ENCODE data around the gene PCDH9.
"Not testable (repeated sequence)": the region's sequence is repeated elsewhere in the genome, so short reads cannot be mapped to it uniquely, and the experiment has no call there.

PCDH9 gene

GRCh38 chr13:66886264-66886663 is 343.9 kb downstream of the PCDH9 start:
- no peak for DNase-seq

DNA sequence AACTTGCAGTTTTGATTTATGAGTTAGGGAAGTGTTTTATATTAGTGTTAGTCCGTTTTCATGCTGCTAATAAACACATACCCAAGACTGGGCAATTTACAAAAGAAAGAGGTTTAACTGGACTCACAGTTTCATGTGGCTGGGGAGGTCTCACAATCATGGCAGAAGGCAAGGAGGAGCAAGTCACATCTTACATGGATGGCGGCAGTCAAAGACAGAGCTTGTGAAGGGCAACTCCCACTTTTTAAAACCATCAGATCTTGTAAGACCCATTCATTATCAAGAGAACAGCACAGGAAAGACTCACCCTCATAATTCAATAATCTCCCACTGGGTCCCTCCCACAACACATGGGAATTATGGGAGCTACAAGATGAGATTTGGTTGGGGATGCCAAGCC is 349.0 kb downstream of the PCDH9 start:
- DNase-seq = not testable (repeated sequence)

DNA sequence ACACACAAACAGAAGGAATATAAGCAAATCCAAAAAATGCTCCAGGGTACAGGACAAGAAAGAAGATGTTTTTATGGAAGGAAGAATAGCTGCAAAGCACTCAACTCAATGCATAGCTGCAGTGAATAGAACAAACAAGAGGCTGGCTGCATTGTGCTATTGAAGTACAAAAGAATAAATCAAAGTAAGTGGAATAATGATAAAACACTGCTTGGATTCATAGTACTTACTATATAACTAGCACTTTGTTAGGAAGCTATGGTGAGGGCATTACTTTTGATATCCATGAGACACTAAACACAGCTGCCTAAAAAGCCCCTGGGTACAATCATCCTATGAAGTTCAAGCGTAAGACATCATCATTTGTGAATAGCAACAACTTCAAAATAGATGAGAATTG is 350.1 kb downstream of the PCDH9 start:
- DNase-seq = no peak

DNA sequence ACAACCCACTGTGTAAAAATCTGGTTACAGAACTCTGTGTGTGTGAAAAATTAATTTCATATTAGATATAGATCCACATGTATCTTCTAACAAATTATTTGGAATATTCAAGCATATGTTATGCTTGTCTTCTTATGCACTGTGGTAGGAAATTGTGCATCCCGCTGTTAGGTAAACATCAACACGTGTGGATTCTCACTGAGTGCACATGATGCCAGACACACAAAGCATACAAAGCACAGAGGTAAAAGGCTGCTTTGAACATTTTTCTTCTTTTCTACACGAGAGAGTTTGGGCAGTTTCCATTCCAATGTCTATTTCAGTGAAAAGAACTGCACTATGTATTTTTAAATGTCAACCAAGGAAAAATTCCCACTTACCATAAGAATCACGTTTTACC is 354.9 kb downstream of the PCDH9 start:
- DNase-seq = no peak

- no peak for DNase-seq
Observed at GRCh38 chr13:66864627-66865026, 365.5 kb downstream of the PCDH9 start.

- no peak for DNase-seq
Observed at GRCh38 chr13:66860878-66861417, 369.2 kb downstream of the PCDH9 start.

DNA sequence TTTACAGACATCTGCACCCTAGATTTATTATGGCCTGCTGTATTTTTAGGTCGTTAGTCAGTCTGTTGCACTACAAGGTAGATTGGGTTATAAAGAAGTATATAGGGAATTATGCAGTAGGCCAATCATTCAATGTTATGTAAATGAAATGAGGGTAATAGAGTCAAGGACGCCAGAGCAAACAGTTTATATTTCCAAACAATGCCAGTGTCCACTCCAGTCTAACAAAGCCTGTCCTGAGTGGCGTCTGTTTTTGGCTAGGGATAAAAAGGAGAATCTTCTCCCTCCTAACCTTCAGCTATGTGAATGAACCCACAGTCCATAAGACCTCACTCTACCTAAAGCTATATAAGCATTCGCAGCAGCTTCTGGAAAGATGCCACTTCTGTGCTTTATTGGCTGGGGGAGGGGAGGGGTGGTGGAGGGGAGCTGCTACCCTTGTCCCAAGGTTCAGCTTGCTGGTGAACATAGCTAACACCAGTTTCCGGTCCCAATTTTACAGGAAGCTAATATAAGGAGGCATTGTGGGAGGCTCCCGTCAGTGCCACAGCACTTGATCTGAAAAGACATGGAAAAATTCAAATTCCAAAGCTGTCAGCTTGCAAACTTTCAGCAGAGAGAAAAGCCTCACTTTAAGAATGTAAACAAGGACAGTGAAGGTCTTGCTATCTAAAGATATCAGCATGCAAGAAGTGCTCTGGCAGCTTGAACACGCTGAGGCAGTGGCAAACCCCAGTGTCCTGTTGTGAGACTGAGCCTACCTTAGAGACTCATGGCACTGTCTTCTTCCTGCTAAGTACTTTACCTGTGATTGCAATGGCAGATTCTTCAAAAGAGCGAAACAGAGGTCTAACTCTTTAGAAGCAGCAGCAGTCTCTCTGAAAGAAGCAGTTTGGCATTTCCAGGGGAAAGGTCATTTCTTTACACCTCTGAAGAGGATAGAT is 369.9 kb downstream of the PCDH9 start:
- no peak for DNase-seq

- no peak for DNase-seq
Observed at GRCh38 chr13:66859078-66859477, 371.1 kb downstream of the PCDH9 start.

DNA sequence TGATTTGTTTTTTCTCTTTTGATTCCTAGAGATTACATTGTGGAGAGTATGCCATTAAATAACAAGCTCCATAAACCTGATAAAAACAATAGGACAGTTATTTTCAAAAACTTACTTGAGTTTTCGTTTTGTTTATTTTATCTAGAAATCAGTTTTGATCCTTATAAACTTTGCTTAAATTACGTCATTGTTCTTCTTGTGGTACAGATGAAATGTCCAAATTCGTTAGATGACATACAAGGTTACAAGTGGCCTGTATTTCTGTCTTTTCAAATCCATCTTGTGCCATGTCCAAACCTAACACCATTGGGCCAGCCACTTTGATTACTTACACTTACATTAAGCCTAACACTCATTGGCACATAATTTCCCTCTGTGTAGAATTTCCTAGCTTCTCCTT is 372.0 kb downstream of the PCDH9 start:
- no peak for DNase-seq

- DNase-seq = no peak
Observed at GRCh38 chr13:66855131-66855530, 375.0 kb downstream of the PCDH9 start.

DNA sequence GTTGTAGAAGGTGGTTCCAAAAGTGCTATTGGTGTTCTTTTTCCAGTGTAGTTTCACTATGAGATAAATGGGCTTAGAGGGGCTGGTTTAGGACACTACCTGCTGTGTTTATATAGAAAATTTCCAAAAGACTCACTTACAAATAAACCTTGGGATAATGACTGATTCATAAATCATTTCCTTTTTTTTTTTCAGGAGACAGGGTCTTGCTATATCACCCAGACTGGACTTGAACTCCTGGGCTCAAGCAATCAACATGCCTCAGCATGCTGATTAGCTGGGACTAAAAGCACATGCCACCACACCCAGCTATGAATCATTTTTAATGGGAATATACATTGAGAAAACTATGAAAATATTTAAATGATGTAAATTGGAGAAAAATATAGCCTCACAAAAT is 376.6 kb downstream of the PCDH9 start:
- DNase-seq = no peak

GRCh38 chr13:66849706-66850105 is 380.4 kb downstream of the PCDH9 start:
- no peak for DNase-seq

GRCh38 chr13:66847541-66847940 is 382.6 kb downstream of the PCDH9 start:
- no peak for DNase-seq

DNA sequence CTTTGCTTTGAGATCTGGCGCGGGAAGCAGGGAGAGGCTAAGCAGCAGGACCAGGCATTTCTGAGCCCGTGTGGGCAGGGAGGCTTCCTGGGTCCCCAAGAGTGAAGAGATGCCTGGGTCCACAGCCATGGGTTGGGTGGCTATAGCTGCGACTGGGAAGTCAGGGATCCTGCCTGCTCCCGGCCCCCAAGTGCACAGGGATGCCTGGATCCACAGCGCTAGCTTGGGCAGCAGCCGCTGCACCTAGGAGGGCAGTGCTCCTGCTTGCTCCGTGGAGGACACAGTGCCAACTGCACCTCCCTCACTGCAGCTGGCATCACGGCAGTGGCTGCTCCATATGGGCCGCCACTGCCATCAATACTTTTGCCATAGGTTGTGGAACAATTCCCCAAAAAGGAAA is 384.7 kb downstream of the PCDH9 start:
- DNase-seq = no peak

GRCh38 chr13:66844933-66845332 is 385.2 kb downstream of the PCDH9 start:
- DNase-seq = no peak

- no peak for DNase-seq
Observed at GRCh38 chr13:66842766-66843165, 387.4 kb downstream of the PCDH9 start.

DNA sequence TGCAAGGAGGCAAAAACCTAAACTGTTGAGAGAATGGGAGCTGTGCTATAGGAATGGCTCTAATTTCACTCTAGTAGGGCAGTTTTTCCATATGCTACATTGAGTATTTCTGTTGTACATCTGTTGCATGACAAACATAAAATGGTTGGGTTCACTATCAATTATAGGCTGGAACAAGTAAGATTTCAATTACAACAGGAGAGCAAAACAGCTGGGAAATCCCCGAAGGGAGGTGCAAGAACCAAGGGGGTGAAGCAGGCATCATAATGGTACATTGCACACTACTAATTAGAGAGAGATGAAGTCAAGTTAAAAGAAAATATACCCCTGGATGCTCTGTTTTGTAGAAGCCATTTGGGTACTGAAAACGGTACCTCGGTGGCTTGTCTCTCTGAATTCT is 389.5 kb downstream of the PCDH9 start:
- no peak for DNase-seq

- DNase-seq = no peak
Observed at GRCh38 chr13:66837246-66837645, 392.9 kb downstream of the PCDH9 start.

- DNase-seq = no peak
Observed at GRCh38 chr13:66835040-66835628, 395.0 kb downstream of the PCDH9 start.

DNA sequence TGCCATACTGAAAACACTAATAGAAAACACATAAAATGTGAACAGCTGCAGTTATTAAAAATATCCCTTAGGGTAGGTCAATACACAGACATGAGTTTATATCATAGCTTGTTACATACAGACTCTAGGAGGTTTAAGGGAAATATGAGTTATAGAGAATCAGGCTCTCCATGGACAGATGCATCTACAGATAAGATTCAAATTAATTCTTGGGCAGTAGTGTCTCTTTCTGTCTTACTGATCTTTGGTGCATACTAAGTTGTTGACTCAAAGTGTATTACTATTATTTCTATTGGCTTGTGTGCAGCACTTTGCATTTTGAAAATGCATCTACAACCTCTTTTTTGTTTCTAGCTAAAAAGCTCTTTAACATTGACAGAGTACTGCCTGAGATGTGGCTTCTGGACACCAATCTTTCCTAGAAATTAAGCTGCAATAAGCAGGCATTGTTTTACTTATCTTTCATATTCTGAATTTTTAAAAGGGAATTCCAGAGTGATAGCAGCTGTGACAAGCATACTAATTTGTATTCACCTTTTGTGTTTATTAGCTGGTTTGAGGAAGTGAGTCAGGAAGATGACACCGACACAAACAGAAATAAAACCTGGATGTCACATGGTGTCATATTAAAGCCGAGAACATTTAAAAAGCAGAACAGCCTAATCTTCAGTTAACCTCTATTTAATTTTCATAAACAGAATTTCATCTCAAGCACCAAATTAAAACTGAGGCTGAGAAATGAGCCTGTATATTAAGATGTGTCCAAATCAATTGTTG is 399.0 kb downstream of the PCDH9 start:
- DNase-seq = no peak

- no peak for DNase-seq
Observed at GRCh38 chr13:66829803-66830202, 400.3 kb downstream of the PCDH9 start.

GRCh38 chr13:66826398-66826797 is 403.7 kb downstream of the PCDH9 start:
- DNase-seq = no peak

- no peak for DNase-seq
Observed at GRCh38 chr13:66821551-66821950, 408.6 kb downstream of the PCDH9 start.

Measured in CD4-positive, alpha-beta T cell treated with Interleukin-4 for 1 hour (primary cell).